NCI-H2227 treated with DMSO at 0.1 percent for 48 hours (cell line): ENCODE measurements around the gene ERH.

ENCODE experiments used
- DNase-seq: peaks from one replicate; lab custom pipeline; 2025; lab: John Stamatoyannopoulos, UW

Gene ERH

GRCh38 chr14:69355607-69356281 lies 42.4 kb downstream of the ERH start:
- no peak for DNase-seq

- no peak for DNase-seq
Measured at GRCh38 chr14:69355154-69355597, 42.9 kb downstream of the ERH start.

DNA sequence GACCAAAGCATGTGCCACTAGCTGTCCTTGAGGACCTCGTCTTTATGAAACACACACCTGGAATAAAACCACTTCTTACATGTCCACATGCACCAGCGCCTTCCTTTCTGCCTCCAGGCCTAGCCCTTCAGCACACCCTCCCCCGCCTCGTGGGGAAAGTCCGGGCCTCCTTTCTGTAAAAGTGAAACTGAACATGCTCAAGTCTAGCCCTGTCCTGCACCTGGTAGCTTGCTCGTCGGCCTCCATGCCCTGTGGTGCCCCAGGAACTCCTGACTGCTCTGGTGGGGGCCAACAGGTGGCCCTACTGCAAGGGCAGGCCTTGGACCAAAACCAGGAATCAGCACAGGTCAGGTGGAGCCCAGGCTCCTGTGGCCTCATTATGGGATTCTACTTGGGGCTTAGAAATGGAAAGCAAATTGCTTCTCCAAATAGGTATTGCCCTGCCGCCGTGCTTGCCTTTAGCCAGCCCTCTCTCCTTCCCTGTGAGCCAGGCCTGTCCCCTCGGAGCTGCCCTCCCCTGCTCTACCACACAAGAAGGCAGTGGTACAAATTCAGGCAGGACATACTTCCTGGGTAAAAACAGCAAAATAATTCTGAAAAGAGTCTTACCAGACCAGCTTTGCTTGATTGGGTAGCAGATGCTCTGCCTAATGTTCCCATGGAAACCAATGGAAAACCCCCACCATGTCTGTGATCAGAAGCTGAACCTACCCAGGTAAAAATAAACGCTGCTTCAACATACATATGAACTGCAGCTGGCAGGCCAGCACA lies 43.5 kb downstream of the ERH start:
- DNase-seq = no peak

DNA sequence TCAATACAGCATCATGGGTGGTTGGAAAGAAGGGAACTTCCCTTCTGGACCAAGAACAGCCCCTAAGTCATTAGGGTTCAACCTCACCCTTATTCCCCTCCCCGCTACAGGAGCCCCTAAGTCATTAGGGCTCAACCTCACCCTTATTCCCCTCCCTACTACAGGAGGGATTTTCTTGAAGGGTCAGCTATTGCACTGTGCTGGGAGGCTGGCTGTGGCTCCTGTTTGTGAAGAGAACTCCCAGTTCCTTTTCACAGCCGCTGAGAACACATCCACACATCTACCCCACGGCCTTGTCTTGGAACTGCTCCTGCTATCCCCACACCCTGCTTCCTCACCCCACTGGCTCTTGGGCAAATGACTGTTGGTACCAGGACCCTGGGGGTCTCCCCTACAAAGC lies 44.9 kb downstream of the ERH start:
- DNase-seq = no peak

GRCh38 chr14:69351911-69352310 lies 46.2 kb downstream of the ERH start:
- DNase-seq = no peak

DNA sequence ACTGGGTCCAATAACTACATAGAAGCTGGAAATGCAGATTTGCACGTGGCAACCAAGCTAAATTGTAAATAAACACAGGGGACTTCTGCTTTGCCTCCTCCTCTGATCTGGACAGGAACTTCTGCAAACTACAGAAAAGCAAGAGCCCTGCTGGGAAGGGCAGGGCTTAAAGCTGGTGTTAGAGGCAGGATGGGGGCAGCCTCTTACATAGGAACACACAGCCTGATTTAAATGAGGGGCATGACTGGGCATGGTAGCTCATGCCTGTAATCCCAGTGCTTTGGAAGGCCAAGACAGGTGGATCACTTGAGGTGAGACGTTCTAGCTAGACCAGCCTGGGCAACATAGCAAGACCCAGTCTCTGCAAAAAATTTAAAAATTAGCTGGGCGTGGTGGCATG lies 46.7 kb downstream of the ERH start:
- DNase-seq = no peak

- no peak for DNase-seq
Measured at GRCh38 chr14:69350892-69351291, 47.2 kb downstream of the ERH start.

DNA sequence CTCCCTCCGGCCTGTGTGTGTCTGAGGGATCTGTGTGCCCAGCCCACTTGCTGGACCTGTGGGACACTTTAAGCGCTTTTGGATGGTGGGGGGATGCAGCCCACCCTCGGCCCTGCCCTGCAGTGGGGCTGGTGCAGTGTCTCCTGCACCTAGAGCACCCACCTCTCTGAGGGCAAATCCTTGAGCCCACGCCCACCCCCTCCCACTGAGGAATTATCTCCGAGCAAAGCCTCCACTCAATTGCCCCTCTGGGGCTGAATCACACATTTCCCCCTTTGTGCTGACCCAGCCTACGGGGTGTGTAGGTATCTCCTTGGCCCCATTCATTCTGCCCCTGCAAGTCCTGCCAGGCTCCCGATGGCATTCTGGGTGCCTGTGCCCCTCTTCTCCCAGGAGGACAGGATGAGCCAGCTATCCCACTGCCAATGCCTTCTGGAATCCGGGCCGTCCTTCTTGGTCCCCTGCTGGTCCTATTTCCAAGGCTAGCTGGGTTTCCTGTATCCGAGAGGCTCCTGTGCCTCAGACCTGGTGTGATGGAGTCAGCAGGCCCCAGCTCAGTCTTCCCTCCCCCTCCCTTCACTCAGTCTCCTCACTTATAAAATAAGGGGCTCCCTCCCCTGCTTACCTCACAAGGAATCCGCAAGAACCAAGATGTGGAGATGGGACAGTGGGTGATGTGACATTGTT lies 48.9 kb downstream of the ERH start:
- no peak for DNase-seq

- DNase-seq = no peak
Measured at GRCh38 chr14:69346710-69347109, 51.4 kb downstream of the ERH start.

DNA sequence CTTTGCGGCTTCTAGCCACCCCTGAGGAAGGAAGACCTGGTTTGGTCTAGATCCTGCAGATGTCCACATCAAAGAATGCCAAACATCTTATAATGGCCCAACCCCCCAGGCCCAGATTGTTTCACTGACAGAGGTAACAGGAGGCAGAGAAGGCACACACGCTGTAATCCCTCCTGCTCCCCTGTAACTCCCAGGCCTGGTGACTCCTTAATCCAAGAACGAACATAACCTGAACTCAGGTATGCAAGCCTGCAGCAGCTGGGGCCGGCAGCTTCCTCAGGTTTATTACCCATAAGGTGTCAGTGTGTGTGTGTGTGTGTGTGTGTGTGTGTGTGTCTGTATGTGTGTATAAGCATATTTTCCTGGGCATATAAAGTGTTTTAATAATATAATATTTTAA lies 52.7 kb downstream of the ERH start:
- no peak for DNase-seq

- no peak for DNase-seq
Measured at GRCh38 chr14:69344171-69344570, 53.9 kb downstream of the ERH start.

DNA sequence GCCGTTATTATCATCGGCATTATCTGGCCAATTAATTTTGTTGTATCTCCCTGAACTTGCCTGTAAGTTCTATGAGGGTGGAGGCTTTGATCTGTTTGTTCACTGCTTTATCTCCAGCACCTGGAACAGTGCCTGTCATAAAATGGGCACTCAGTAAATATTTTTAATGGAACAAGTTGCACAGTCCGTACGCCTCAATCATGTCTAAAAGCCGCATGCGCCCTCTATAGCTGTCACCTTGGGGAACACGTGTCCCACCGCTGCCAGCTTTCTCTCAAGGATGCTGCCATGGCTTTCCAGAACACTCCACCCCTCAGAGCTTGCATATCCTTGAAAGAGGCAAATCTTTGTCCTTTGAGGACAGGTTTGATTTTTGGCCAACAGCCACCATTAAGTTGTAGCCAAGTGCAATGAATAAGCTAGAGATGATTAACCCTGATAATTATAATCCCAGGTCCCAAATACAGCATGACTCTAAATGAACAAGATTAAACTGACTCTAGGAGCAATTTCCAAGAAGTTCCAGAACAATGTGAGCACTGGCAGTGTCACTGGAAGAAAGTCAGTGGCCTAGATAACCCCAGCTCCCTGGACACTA lies 55.1 kb downstream of the ERH start:
- DNase-seq = no peak

DNA sequence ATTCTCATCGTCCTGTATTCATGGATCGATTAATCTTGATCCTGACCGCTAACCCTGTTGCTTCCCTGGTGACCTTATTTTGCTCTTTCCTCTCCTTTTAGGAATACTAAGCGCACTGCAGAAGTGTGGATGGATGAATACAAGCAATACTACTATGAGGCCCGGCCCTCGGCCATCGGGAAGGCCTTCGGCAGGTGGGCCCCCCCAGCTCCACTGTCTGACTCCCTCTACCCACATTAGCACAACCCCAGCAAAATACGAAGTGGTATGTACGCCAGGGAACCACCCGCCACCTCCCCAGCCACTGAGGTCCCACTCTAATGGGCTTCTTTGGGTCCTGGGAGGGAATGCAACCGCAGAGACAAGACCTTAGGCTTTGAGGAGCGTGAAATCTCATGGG lies 58.7 kb downstream of the ERH start:
- DNase-seq = no peak

DNA sequence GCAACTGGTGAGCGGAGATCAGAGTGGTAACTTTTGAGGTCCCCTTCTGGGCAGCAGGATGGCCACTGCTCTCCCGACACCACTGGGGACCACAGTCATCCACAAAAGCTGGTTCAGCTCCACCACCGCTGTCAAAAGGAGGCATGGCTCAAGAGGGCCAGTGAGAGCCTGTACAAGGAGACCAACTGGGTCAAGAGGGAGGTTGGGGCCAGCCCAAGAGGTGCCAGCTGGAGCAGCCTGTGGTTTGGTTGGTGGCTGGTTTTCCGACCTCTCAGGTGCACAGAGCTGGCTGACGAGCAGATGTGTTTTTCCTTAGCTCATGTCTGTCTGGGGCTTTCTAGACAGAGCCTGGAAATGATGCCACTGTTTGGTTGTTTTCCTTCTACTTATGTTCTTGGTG lies 60.1 kb downstream of the ERH start:
- no peak for DNase-seq

- no peak for DNase-seq
Measured at GRCh38 chr14:69335371-69335771, 62.7 kb downstream of the ERH start.

DNA sequence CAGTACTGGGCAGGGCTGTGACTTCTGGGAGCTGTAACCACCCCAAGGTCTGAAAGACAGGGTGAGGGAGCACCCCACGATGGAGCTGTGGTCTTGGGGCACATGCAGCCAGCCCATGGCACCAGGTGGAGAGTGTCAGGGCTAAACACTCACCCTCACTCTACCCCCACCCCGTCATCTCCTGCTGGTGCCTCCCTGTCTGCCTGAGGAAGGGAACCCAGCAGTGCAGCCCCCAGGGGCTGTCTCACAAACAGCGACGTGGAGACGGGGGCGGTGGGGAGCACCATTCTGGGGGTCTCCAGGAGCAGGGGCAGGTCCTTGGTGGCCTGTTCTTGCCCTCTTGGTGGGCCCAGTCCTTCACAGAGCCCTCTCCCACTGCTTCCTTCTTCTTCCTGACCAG lies 63.5 kb downstream of the ERH start:
- no peak for DNase-seq

DNA sequence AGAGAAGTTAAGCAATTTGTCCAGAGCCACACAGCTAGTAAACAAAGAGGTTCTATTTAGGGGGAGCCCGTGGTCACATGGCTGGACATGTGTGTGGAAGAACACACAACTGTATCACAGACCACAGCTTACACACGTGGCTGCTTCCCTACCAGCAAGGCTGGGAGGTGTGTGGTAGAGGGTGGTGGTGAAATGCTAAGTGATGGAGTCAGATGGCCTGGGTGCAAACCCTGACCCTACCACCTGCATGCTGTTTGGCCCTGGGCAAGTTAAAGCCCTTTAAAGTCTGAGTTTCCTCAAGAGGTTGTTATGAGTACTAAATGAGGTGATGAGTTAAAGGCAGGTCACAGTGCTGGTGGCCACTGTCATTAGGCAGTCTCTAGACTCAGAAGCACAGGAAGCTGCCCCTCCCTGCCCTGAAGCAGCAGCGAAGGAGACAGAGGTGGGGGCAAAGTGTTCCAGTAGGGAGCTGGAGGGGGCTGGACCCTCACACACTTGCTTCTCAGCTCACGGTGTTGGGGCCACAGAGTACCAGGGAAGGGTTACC lies 64.2 kb downstream of the ERH start:
- DNase-seq = no peak

DNA sequence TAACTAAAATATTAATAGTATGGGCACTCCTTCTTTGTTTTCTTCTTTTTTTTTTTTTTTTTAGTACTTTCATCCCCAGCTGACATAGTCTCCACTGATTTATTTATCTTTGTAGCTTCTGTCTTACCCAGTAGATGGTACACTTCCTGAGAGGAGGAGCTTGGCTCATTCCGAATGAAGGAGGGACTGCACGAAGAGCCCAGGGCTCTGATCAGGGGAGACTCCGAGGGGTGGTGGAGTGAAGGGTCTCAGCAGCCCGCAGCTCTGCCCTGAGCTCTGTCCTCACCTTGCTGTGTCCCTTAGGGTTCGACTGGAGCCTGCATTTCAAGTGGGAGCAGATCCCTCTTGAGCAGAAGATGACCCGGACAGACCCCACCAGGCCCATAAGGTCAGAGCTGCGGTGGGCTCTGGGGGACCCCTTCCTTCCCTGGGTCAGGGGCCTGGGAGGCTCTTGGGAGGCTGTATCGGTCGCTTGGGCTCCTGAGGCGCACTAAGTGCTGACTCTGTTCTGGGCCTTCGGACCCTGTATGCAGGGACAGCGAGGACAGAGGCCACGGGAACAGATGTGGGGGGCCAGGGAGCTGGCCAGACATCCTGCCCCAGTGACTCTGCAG lies 65.2 kb downstream of the ERH start:
- DNase-seq = no peak

DNA sequence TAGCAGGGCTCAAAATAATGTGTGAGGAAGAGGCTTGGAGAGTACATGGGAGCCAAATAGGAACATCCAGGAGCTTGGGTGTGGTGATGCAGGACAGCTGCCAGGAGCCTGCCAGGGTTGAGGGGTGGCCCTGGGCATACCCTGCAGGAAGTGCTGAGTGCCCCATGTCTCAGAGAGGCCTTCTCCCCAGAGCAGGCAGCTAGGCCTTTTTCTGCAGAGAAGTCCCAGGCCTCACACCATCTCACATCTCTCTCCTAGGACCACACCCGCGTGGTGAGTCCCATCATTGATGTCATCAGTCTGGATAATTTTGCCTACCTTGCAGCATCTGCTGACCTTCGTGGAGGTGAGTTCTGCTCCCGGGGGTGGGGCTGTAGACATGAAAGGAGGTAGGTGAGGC lies 66.9 kb downstream of the ERH start:
- DNase-seq = no peak
